ENCODE measurements around the gene KCNAB2.

KCNAB2 gene

GRCh38 chr1:6095511-6096242 lies 50.0 kb downstream of the KCNAB2 start:
- Histone ChIP-seq H3K4me1 (no peaks in the 10 kb centered on the region), H3K9ac (no peak overlapping the region), H3K36me3 (ENCODE audit: control insufficient read depth, insufficient read depth, low read length) (no peaks in the 10 kb centered on the region), H3K4me2 (ENCODE audit: low read length) (no peak overlapping the region), H3K27me3 (ENCODE audit: control insufficient read depth, insufficient read depth, low read length) (no peaks in the 10 kb centered on the region), H2AFZ (no peak overlapping the region), H3K4me3 (ENCODE audit: low read depth, low read length) (no peak overlapping the region), H3K9me3 (ENCODE audit: control insufficient read depth, low read length) (no peaks in the 10 kb centered on the region), H3K27ac (no peak overlapping the region), H3K79me2 (no peaks in the 10 kb centered on the region)
- no peak for TF ChIP-seq CTCF (IDR thresholded peaks at IDR 0.05)

GRCh38 chr1:6096243-6097116 lies 50.8 kb downstream of the KCNAB2 start:
- Histone ChIP-seq H3K27me3 (ENCODE audit: control insufficient read depth, insufficient read depth, low read length) (no peaks in the 10 kb centered on the region), H3K4me3 (ENCODE audit: low read depth, low read length) (no peak overlapping the region), H3K36me3 (ENCODE audit: control insufficient read depth, insufficient read depth, low read length) (no peaks in the 10 kb centered on the region), H3K9ac (no peak overlapping the region), H3K27ac (no peak overlapping the region), H3K4me1 (no peaks in the 10 kb centered on the region), H3K9me3 (ENCODE audit: control insufficient read depth, low read length) (no peaks in the 10 kb centered on the region), H3K79me2 (no peaks in the 10 kb centered on the region), H2AFZ (no peak overlapping the region), H3K4me2 (ENCODE audit: low read length) (no peak overlapping the region)
- no peak for TF ChIP-seq CTCF (IDR thresholded peaks at IDR 0.05)

- H3K79me2 ChIP-seq, result no peaks in the 10 kb centered on the region
- no peaks in the 10 kb centered on the region for H3K4me1 ChIP-seq
- H3K4me2 ChIP-seq (ENCODE audit: low read length), result no peak overlapping the region
- no peak overlapping the region for H3K4me3 ChIP-seq (ENCODE audit: low read depth, low read length)
- H2AFZ ChIP-seq, result no peak overlapping the region
- no peak overlapping the region for H3K9ac ChIP-seq
- TF ChIP-seq CTCF (IDR thresholded peaks at IDR 0.05), result no peak
- H3K27me3 ChIP-seq (ENCODE audit: control insufficient read depth, insufficient read depth, low read length), result no peaks in the 10 kb centered on the region
- H3K27ac ChIP-seq, result no peak overlapping the region
- no peaks in the 10 kb centered on the region for H3K9me3 ChIP-seq (ENCODE audit: control insufficient read depth, low read length)
- no peaks in the 10 kb centered on the region for H3K36me3 ChIP-seq (ENCODE audit: control insufficient read depth, insufficient read depth, low read length)
Measured at GRCh38 chr1:6097117-6097595, 51.5 kb downstream of the KCNAB2 start.

GRCh38 chr1:6097824-6098223 lies 52.1 kb downstream of the KCNAB2 start:
- Histone ChIP-seq H3K79me2 (no peaks in the 10 kb centered on the region), H3K4me3 (ENCODE audit: low read depth, low read length) (no peak overlapping the region), H3K4me1 (no peaks in the 10 kb centered on the region), H3K27ac (no peak overlapping the region), H3K9me3 (ENCODE audit: control insufficient read depth, low read length) (no peaks in the 10 kb centered on the region), H3K4me2 (ENCODE audit: low read length) (no peak overlapping the region), H3K27me3 (ENCODE audit: control insufficient read depth, insufficient read depth, low read length) (no peaks in the 10 kb centered on the region), H3K36me3 (ENCODE audit: control insufficient read depth, insufficient read depth, low read length) (no peaks in the 10 kb centered on the region), H2AFZ (no peak overlapping the region), H3K9ac (no peak overlapping the region)
- TF ChIP-seq CTCF (IDR thresholded peaks at IDR 0.05), result no peak

All from parathyroid adenoma (tissue), 2 donors.